Mesothelial cell of epicardium (in vitro differentiated cells): ENCODE measurements around the gene FBN1. TPM values are rescaled to one million over a fixed set of nuclear protein-coding genes. Genes with fewer than 3 reads are reported as not detected.

Experiments used
- DNase-seq, 2 experiments: peaks; one replicate each; pipeline ENCODE4 v3.0.0; 2021; ENCODE audit warnings: low spot score in 2 of 2; ENCODE audit not compliant: unreplicated experiment in 2 of 2
- H3K27ac Mint-ChIP-seq: 2 replicates; pipeline ENCODE4 v1.8.0; 2021; ENCODE audit warnings: mixed read lengths
- H3K27me3 Mint-ChIP-seq: 2 replicates; pipeline ENCODE4 v1.8.0; 2021; ENCODE audit warnings: low read depth, mixed read lengths
- H3K36me3 Mint-ChIP-seq: 2 replicates; pipeline ENCODE4 v1.8.0; 2021; ENCODE audit warnings: mixed read lengths
- H3K4me1 Mint-ChIP-seq: 2 replicates; pipeline ENCODE4 v1.8.0; 2021; ENCODE audit warnings: mixed read lengths
- H3K4me3 Mint-ChIP-seq: 2 replicates; pipeline ENCODE4 v1.8.0; 2021; ENCODE audit warnings: mild to moderate bottlenecking, moderate library complexity, mixed read lengths
- H3K9me3 Mint-ChIP-seq: 2 replicates; pipeline ENCODE4 v1.8.0; 2021; ENCODE audit warnings: mixed read lengths
- CTCF ChIP-seq: fragments of 200-600 bp; sonication (generic); IDR thresholded peaks from one replicate; pipeline ENCODE4 v1.5.0; 2021; ENCODE audit warnings: antibody characterized with exemption; ENCODE audit not compliant: unreplicated experiment
- total RNA-seq: library from RNA; stranded (reverse); gene quantifications from 3 replicates; pipeline ENCODE4 v1.2.1, GENCODE V29; 2021

FBN1 gene
- total RNA-seq, 1 donor from 2014 or later, result 67.9 TPM

GRCh38 chr15:48421362-48421761 lies 224.1 kb downstream of the FBN1 start:
- Mint-ChIP-seq H3K27ac (no peak overlapping the region), H3K27me3 (no peaks in the 10 kb centered on the region), H3K36me3 (peaks cover 17% of the 10 kb centered on the region), H3K9me3 (no peaks in the 10 kb centered on the region), H3K4me3 (no peak overlapping the region), H3K4me1 (peaks cover 13% of the 10 kb centered on the region)
- DNase-seq, result no peak
- no peak for TF ChIP-seq CTCF

- Mint-ChIP-seq H3K27ac (no peak overlapping the region), H3K27me3 (no peaks in the 10 kb centered on the region), H3K4me1 (peaks cover 13% of the 10 kb centered on the region), H3K9me3 (no peaks in the 10 kb centered on the region), H3K36me3 (peaks cover 16% of the 10 kb centered on the region), H3K4me3 (no peak overlapping the region)
- no peak for TF ChIP-seq CTCF
- no peak for DNase-seq
These were observed 225.6 kb downstream of the FBN1 start for GRCh38 chr15:48419896-48420295.

GRCh38 chr15:48418343-48418742 lies 227.2 kb downstream of the FBN1 start:
- H3K27ac Mint-ChIP-seq, result no peak overlapping the region
- no peaks in the 10 kb centered on the region for H3K27me3 Mint-ChIP-seq
- no peak for TF ChIP-seq CTCF
- H3K4me3 Mint-ChIP-seq, result no peak overlapping the region
- no peaks in the 10 kb centered on the region for H3K9me3 Mint-ChIP-seq
- no peak for DNase-seq
- H3K36me3 Mint-ChIP-seq, result peaks cover 17% of the 10 kb centered on the region
- H3K4me1 Mint-ChIP-seq, result peaks cover 4% of the 10 kb centered on the region

- no peaks in the 10 kb centered on the region for H3K27me3 Mint-ChIP-seq
- no peak overlapping the region for H3K4me3 Mint-ChIP-seq
- no peaks in the 10 kb centered on the region for H3K4me1 Mint-ChIP-seq
- H3K9me3 Mint-ChIP-seq, result no peaks in the 10 kb centered on the region
- H3K27ac Mint-ChIP-seq, result no peak overlapping the region
- peaks cover 13% of the 10 kb centered on the region for H3K36me3 Mint-ChIP-seq
- no peak for DNase-seq
- TF ChIP-seq CTCF, result no peak
These were observed 229.2 kb downstream of the FBN1 start for GRCh38 chr15:48416301-48416700.

GRCh38 chr15:48415036-48415886 lies 230.2 kb downstream of the FBN1 start:
- DNase-seq, result no peak
- H3K27me3 Mint-ChIP-seq, result no peaks in the 10 kb centered on the region
- no peaks in the 10 kb centered on the region for H3K4me1 Mint-ChIP-seq
- H3K9me3 Mint-ChIP-seq, result no peaks in the 10 kb centered on the region
- no peak overlapping the region for H3K4me3 Mint-ChIP-seq
- no peak overlapping the region for H3K27ac Mint-ChIP-seq
- no peak for TF ChIP-seq CTCF
- peaks cover 15% of the 10 kb centered on the region for H3K36me3 Mint-ChIP-seq
